Uterus (tissue), 2 donors: ENCODE results near the gene SORD.
"Not testable (repeated sequence)": the region's sequence is repeated elsewhere in the genome, so short reads cannot be mapped to it uniquely, and the experiment has no call there.

Experiments
- CTCF ChIP-seq, 4 experiments: fragments of 200-600 bp in 2 of 4; fragments of 450-650 bp in 2 of 4; sonication (generic) in 2 of 4; IDR thresholded peaks; one replicate each; pipeline ENCODE4 v1.5.1; 2016 to 2019; ENCODE audit warnings: antibody characterized with exemption in 4 of 4, mild to moderate bottlenecking in 2 of 4, moderate library complexity in 1 of 4
- POLR2A ChIP-seq, 2 donors: fragments of 450-650 bp; IDR thresholded peaks; one replicate each; pipeline ENCODE4 v1.6.1; 2016; ENCODE audit warnings: antibody characterized with exemption in 2 of 2, mild to moderate bottlenecking in 1 of 2, moderate library complexity in 1 of 2

DNA sequence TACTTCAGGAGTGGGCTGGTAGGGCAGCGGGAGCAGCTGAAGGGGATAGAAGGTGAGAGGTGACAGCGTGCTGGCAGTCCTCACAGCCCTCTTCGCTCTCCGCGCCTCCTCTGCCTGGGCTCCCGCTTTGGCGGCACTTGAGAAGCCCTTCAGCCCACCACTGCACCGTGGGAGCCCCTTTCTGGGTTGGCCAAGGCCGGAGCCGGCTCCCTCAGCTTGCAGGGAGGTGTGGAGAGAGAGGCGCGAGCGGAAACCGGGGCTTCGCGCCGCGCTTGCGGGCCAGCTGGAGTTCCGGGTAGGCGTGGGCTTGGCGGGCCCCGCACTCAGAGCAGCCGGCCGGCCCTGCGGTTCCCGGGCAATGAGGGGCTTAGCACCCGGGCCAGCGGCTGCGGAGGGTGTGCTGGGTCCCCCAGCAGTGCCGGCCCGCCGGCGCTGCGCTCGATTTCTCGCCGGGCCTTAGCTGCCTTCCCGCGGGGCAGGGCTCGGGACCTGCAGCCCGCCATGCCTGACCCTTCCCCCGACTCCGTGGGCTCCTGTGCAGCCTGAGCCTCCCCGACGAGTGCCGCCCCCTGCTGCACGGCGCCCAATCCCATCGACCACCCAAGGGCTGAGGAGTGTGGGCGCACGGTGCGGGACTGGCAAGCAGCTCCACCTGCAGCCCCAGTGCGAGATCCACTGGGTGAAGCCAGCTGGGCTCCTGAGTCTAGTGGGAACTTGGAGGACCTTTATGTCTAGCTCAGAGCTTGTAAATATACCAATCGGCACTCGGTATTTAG lies 11.8 kb downstream of the SORD start:
- TF ChIP-seq CTCF, POLR2A (IDR thresholded peaks at IDR 0.05): not testable (repeated sequence)
